ENCODE results near the gene SLC18A3. TPM values are rescaled to one million over a fixed set of nuclear protein-coding genes. Genes with fewer than 3 reads are reported as not detected.

The SLC18A3 gene
- polyA plus RNA-seq, 2 donors, result not detected

- no peak overlapping the region for H3K4me3 ChIP-seq (ENCODE audit: low read depth in 1 of 2, low read length in 2 of 2)
- 80 to 83% methylated on average over 11 of the region's 11 CpGs for WGBS, 2 donors
- no peak overlapping the region for H3K27ac ChIP-seq (ENCODE audit: low read depth in 2 of 2, low read length in 1 of 2)
- peaks cover 2 to 4% of the 10 kb centered on the region in 2 donors for H3K9me3 ChIP-seq (ENCODE audit: control insufficient read depth in 2 of 2, insufficient read depth in 1 of 2, low read depth in 1 of 2, low read length in 1 of 2)
- H3K27me3 ChIP-seq (ENCODE audit: control insufficient read depth in 1 of 2, insufficient read depth in 2 of 2, low read length in 2 of 2), result no peaks in the 10 kb centered on the region
- no peaks in the 10 kb centered on the region for H3K36me3 ChIP-seq (ENCODE audit: control insufficient read depth in 2 of 2, insufficient read depth in 2 of 2, low read length in 1 of 2)
- no peaks in the 10 kb centered on the region for H3K4me1 ChIP-seq (ENCODE audit: control insufficient read depth in 2 of 2, insufficient read depth in 2 of 2, low read length in 1 of 2)
Measured at GRCh38 chr10:49575489-49576072, 34.5 kb upstream of the SLC18A3 start.

- H3K27ac ChIP-seq (ENCODE audit: low read depth in 2 of 2, low read length in 1 of 2), result no peak overlapping the region
- H3K4me1 ChIP-seq (ENCODE audit: control insufficient read depth in 2 of 2, insufficient read depth in 2 of 2, low read length in 1 of 2), result no peaks in the 10 kb centered on the region
- 68 to 79% methylated on average over 2 of the region's 2 CpGs for WGBS, 2 donors
- no peaks in the 10 kb centered on the region for H3K36me3 ChIP-seq (ENCODE audit: control insufficient read depth in 2 of 2, insufficient read depth in 2 of 2, low read length in 1 of 2)
- no peaks in the 10 kb centered on the region for H3K27me3 ChIP-seq (ENCODE audit: control insufficient read depth in 1 of 2, insufficient read depth in 2 of 2, low read length in 2 of 2)
- H3K9me3 ChIP-seq (ENCODE audit: control insufficient read depth in 2 of 2, insufficient read depth in 1 of 2, low read depth in 1 of 2, low read length in 1 of 2), result peaks cover 2 to 4% of the 10 kb centered on the region in 2 donors
- H3K4me3 ChIP-seq (ENCODE audit: low read depth in 1 of 2, low read length in 2 of 2), result no peak overlapping the region
Measured at GRCh38 chr10:49577182-49577925, 32.8 kb upstream of the SLC18A3 start.

- H3K9me3 ChIP-seq (ENCODE audit: control insufficient read depth in 2 of 2, insufficient read depth in 1 of 2, low read depth in 1 of 2, low read length in 1 of 2), result peaks cover 2 to 4% of the 10 kb centered on the region in 2 donors
- H3K27ac ChIP-seq (ENCODE audit: low read depth in 2 of 2, low read length in 1 of 2), result no peak overlapping the region
- WGBS, 2 donors, result 80 to 86% methylated on average over 3 of the region's 3 CpGs
- no peak overlapping the region for H3K4me3 ChIP-seq (ENCODE audit: low read depth in 1 of 2, low read length in 2 of 2)
- no peaks in the 10 kb centered on the region for H3K27me3 ChIP-seq (ENCODE audit: control insufficient read depth in 1 of 2, insufficient read depth in 2 of 2, low read length in 2 of 2)
- H3K36me3 ChIP-seq (ENCODE audit: control insufficient read depth in 2 of 2, insufficient read depth in 2 of 2, low read length in 1 of 2), result no peaks in the 10 kb centered on the region
- no peaks in the 10 kb centered on the region for H3K4me1 ChIP-seq (ENCODE audit: control insufficient read depth in 2 of 2, insufficient read depth in 2 of 2, low read length in 1 of 2)
Measured at GRCh38 chr10:49578392-49578791, 31.7 kb upstream of the SLC18A3 start.

- Histone ChIP-seq H3K27ac (ENCODE audit: low read depth in 2 of 2, low read length in 1 of 2) (no peak overlapping the region), H3K4me1 (ENCODE audit: control insufficient read depth in 2 of 2, insufficient read depth in 2 of 2, low read length in 1 of 2) (no peaks in the 10 kb centered on the region), H3K27me3 (ENCODE audit: control insufficient read depth in 1 of 2, insufficient read depth in 2 of 2, low read length in 2 of 2) (no peaks in the 10 kb centered on the region), H3K36me3 (ENCODE audit: control insufficient read depth in 2 of 2, insufficient read depth in 2 of 2, low read length in 1 of 2) (no peaks in the 10 kb centered on the region), H3K9me3 (ENCODE audit: control insufficient read depth in 2 of 2, insufficient read depth in 1 of 2, low read depth in 1 of 2, low read length in 1 of 2) (peaks cover 2 to 4% of the 10 kb centered on the region in 2 donors), H3K4me3 (ENCODE audit: low read depth in 1 of 2, low read length in 2 of 2) (no peak overlapping the region)
- 21 to 31% methylated on average over 2 of the region's 2 CpGs for WGBS, 2 donors
Measured at GRCh38 chr10:49579621-49580020, 30.5 kb upstream of the SLC18A3 start.

DNA sequence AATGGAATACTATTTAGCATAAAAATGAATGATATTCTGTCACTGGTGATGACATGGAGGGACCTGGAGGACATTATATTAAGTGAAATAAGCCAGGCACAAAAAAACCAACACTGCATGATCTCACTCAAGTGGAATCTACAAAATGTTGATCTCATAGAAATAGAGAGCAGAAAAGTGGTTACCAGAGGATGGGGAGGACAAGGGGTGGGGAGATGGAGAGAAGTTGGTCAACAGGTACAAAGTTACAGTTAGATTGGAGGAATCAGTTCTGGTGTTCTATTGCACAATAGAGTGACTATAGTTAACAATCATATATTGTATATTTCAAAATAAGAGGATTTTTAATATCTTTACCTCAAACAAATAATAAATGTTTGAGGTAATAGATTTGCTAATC, 24.7 kb upstream of the SLC18A3 start:
- Histone ChIP-seq H3K36me3 (ENCODE audit: control insufficient read depth in 2 of 2, insufficient read depth in 2 of 2, low read length in 1 of 2) (no peaks in the 10 kb centered on the region), H3K4me1 (ENCODE audit: control insufficient read depth in 2 of 2, insufficient read depth in 2 of 2, low read length in 1 of 2) (no peaks in the 10 kb centered on the region), H3K9me3 (ENCODE audit: control insufficient read depth in 2 of 2, insufficient read depth in 1 of 2, low read depth in 1 of 2, low read length in 1 of 2) (no peaks in the 10 kb centered on the region), H3K27me3 (ENCODE audit: control insufficient read depth in 1 of 2, insufficient read depth in 2 of 2, low read length in 2 of 2) (no peaks in the 10 kb centered on the region), H3K4me3 (ENCODE audit: low read depth in 1 of 2, low read length in 2 of 2) (no peak overlapping the region), H3K27ac (ENCODE audit: low read depth in 2 of 2, low read length in 1 of 2) (no peak overlapping the region)

DNA sequence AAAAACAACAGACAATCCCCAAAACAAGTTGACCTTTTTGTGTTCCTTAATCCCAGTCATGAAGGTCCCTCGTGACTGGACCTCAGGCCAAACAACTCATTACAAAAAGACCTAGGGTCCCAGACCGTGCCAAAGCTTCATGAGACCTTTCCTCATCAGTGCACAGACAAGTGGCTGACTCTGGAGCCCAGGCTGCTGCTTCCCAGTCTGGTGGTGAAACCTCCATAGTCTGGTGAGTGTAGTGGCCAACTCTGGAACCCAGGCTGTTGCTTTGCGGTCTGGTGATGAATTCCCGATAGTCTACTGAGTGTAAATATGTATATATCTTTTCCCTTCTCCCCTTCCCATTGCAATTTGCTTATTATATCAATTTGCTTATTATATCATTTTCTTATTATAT, 22.1 kb upstream of the SLC18A3 start:
- 74 to 76% methylated on average over 4 of the region's 4 CpGs for WGBS, 2 donors
- H3K4me3 ChIP-seq (ENCODE audit: low read depth in 1 of 2, low read length in 2 of 2), result no peak overlapping the region
- H3K27me3 ChIP-seq (ENCODE audit: control insufficient read depth in 1 of 2, insufficient read depth in 2 of 2, low read length in 2 of 2), result no peaks in the 10 kb centered on the region

DNA sequence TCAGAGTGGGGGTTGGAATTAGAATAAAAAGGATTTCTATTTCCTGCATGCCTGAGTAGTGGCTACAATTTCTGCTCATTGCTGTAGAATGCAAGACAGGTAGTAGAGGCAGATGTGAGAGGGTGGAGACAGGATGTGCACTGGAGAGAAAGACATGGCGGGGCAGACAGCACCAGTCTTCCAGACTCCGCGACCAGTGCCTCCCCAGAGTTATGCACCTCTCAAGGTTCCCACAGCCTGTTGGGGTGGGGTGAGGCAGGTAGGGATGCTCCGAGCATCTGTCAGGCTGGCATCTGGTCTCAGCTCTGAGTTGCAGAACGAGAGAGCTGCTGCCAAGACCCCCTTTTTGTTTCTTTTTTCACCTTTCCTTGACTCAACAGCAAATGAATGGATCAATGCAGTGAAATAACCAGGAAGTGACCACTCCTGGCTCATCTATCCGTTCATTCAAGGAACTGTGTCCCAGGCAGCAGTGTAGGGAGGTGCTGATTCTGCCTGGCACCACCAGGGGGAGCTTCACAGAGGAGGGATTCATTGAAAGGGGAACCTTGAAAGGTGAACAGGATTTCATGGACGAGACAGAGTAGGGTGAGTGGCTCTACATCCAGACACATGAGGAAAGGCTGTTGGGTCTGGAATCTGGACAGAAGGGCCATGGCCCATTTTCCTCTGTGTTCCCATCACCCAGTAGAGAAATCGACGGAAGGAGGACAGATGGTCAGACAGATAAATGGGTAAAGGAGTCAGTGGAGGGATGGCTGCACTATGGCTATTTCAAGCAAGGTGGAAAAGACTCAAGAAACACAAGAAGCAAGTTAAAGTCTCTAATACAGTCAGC, 17.2 kb upstream of the SLC18A3 start:
- 38 to 47% methylated on average over 9 of the region's 9 CpGs for WGBS, 2 donors
- Histone ChIP-seq H3K27me3 (ENCODE audit: control insufficient read depth in 1 of 2, insufficient read depth in 2 of 2, low read length in 2 of 2) (no peaks in the 10 kb centered on the region), H3K36me3 (ENCODE audit: control insufficient read depth in 2 of 2, insufficient read depth in 2 of 2, low read length in 1 of 2) (no peaks in the 10 kb centered on the region), H3K4me1 (ENCODE audit: control insufficient read depth in 2 of 2, insufficient read depth in 2 of 2, low read length in 1 of 2) (peaks cover 0 to 5% of the 10 kb centered on the region in 2 donors), H3K27ac (ENCODE audit: low read depth in 2 of 2, low read length in 1 of 2) (no peak overlapping the region), H3K9me3 (ENCODE audit: control insufficient read depth in 2 of 2, insufficient read depth in 1 of 2, low read depth in 1 of 2, low read length in 1 of 2) (no peaks in the 10 kb centered on the region), H3K4me3 (ENCODE audit: low read depth in 1 of 2, low read length in 2 of 2) (no peak overlapping the region)

More for the DNA sequence above, 22.1 kb upstream of the SLC18A3 start:
- no peaks in the 10 kb centered on the region for H3K36me3 ChIP-seq (ENCODE audit: control insufficient read depth in 2 of 2, insufficient read depth in 2 of 2, low read length in 1 of 2)
- no peaks in the 10 kb centered on the region for H3K9me3 ChIP-seq (ENCODE audit: control insufficient read depth in 2 of 2, insufficient read depth in 1 of 2, low read depth in 1 of 2, low read length in 1 of 2)
- no peak overlapping the region for H3K27ac ChIP-seq (ENCODE audit: low read depth in 2 of 2, low read length in 1 of 2)
- H3K4me1 ChIP-seq (ENCODE audit: control insufficient read depth in 2 of 2, insufficient read depth in 2 of 2, low read length in 1 of 2), result no peaks in the 10 kb centered on the region

DNA sequence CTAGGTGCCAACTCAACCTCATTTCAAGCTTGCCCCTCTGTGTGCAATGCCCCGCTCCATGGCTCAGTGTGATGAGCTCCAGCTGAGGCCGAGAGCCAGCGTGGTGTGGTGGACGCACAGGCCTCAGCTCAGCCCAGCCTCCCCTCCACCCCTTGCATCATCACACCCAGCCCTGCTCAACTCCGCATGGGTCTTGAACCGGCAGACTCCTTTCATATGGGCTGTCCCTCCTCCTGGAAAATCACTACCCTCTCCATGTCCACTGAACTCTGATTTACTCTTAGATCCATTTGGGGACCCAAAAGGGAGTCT, 16.6 kb upstream of the SLC18A3 start:
- Histone ChIP-seq H3K4me1 (ENCODE audit: control insufficient read depth in 2 of 2, insufficient read depth in 2 of 2, low read length in 1 of 2) (peaks cover 0 to 5% of the 10 kb centered on the region in 2 donors), H3K27me3 (ENCODE audit: control insufficient read depth in 1 of 2, insufficient read depth in 2 of 2, low read length in 2 of 2) (no peaks in the 10 kb centered on the region), H3K36me3 (ENCODE audit: control insufficient read depth in 2 of 2, insufficient read depth in 2 of 2, low read length in 1 of 2) (no peaks in the 10 kb centered on the region), H3K4me3 (ENCODE audit: low read depth in 1 of 2, low read length in 2 of 2) (no peak overlapping the region), H3K27ac (ENCODE audit: low read depth in 2 of 2, low read length in 1 of 2) (no peak overlapping the region), H3K9me3 (ENCODE audit: control insufficient read depth in 2 of 2, insufficient read depth in 1 of 2, low read depth in 1 of 2, low read length in 1 of 2) (no peaks in the 10 kb centered on the region)
- WGBS, 2 donors, result 82 to 87% methylated on average over 6 of the region's 6 CpGs

- H3K4me3 ChIP-seq (ENCODE audit: low read depth in 1 of 2, low read length in 2 of 2), result no peak overlapping the region
- no peak overlapping the region for H3K27ac ChIP-seq (ENCODE audit: low read depth in 2 of 2, low read length in 1 of 2)
- H3K4me1 ChIP-seq (ENCODE audit: control insufficient read depth in 2 of 2, insufficient read depth in 2 of 2, low read length in 1 of 2), result peaks cover 0 to 5% of the 10 kb centered on the region in 2 donors
- H3K36me3 ChIP-seq (ENCODE audit: control insufficient read depth in 2 of 2, insufficient read depth in 2 of 2, low read length in 1 of 2), result no peaks in the 10 kb centered on the region
- no peaks in the 10 kb centered on the region for H3K27me3 ChIP-seq (ENCODE audit: control insufficient read depth in 1 of 2, insufficient read depth in 2 of 2, low read length in 2 of 2)
- 64 to 73% methylated on average over 4 of the region's 4 CpGs for WGBS, 2 donors
- H3K9me3 ChIP-seq (ENCODE audit: control insufficient read depth in 2 of 2, insufficient read depth in 1 of 2, low read depth in 1 of 2, low read length in 1 of 2), result no peaks in the 10 kb centered on the region
Measured at GRCh38 chr10:49593998-49594397, 16.1 kb upstream of the SLC18A3 start.
